ENCODE data around the gene OPCML.

OPCML gene

DNA sequence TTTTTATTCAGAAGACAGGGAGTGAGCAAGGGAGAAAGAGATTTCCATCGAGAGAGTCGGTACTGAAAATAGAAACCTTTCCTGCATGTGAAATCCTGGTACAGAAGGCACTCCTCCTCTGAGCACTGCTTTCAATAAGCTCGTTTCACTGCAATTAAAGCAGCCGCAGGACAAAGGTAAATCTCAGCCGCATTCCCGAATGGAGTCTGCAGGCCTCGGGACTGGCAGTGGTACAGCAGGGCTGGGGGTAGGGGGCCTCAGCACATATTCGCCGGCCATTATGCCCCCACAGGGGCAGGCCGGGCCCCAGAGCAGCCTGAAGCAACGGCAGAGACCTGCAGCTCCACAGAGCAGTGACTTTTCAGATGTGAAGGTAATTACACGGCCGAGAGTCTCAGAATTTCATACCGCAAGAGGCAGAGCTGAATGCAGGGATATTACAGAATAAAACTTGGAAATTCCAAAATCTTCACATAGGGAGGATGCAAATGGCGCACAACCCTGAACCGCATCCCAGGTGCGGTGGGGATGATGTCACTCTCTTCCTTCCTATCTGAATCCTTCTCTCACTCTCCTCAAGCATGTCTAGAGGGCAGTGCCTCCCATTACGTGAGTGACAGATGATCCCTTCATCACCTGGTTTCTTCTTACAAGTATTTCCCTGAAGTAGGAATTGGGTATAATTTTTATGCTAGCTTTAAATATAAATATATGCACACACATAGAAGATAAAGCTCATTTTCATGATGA lies 622.1 kb downstream of the OPCML start:
- DNase-seq = no peak

- no peak for DNase-seq
These were observed 623.2 kb downstream of the OPCML start for GRCh38 chr11:132909021-132909606.

DNA sequence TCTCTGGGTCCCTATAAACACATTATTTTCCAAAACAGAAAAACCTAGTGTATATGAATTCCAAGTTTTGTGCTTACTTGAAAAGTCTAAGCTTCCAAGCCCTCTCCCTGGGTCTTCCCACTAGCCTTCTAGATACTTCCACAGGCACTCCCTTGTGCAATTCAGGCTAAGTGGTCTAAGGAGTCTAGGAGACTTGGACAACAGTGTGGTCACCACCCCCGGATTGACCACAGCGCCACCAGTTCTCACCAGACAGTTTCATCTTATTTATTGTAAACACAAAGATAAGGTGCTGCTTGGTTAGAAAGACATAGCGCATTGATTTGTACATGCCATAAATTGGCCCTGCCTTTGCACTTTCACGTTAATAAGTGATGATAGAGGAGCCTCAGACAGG lies 623.9 kb downstream of the OPCML start:
- no peak for DNase-seq

DNA sequence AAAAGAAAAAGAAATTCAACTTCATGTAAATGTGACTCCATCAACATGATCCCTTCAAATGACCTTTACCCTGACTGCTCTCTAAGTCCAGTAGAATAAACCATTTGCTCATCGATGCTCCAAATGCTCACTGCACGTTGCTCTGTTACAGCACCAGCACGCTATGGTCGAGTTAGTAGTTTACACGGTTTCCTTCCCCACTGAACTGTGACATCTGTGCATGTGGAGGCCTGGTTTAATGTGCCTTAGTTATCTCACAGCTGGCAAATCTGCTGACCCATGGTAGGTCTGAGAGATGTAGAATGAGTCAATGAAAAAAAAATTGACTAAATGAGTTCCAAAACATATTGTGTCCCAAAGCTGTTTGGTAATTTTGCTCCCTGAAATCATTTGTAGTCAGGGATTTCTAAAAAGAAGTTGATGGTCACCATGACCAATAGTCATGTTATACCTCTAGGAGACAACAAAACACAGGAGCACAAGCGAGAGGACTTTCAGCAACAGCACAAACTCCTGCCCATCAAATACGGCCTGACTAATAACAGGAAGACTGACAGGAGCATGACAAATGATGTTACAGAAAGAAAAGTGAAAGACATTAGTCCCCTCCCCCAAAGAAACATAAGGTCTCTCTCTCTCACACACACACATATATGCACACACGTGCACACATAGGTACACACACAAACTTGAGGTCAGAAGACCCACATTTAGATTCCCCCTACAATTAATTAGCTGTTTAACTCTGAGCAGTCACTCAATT lies 624.5 kb downstream of the OPCML start:
- DNase-seq = no peak

GRCh38 chr11:132904607-132905006 lies 627.7 kb downstream of the OPCML start:
- DNase-seq = no peak

DNA sequence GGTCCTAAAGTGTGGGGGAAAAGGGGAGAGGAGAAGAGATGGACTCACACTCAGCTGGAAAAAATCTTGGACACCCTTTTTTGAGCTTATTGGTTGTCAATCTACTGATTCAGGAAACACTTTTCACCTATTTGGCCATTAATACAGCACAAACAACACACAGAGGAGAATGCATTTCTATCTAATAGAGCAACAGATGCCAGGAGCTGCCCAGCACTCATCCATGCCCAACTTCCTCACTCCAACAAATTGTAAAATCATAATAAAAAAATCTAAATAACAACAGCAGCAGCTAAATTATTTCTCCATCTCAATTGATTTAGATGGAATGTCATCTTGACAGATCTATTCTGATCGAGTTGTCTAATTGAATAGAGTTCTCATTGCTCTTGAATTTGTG lies 628.2 kb downstream of the OPCML start:
- no peak for DNase-seq

DNA sequence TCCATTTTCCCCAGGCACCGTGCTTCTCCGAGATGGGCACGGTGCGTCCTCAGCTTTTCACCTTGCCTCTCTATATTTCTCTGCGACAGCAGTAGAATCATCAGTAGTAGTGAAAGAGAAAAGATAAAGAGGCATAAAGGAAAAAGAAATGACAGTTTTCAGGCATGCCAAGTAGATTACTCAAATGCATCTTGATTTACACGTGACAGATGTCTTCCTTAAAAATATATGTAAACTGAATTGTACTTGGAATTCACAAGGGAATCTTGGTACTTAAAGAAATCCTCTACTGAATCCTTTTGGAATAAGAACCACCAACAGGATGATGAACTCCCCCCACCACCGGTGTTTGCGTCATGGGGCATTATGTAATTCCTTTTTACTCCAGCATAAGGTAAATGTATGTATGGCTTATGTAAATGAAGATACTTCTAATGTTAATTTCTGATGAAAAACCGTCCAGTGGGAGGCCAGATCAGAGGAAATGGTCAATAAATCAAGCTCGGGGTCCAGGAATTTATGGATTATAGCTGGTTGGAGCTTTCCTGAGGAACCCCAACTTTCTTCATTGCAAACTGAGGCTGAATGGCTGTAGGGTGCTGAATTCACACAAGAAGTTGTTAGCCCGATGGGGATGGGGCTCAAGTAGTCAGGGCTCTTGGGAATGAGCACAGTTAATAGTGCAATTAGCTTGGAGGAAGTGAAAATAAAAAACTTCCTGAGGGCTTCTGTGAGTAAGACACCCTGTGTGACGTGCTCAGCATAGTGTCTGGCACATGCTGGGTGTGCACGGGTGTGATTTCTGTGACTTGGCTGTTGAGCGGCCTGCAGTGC lies 630.4 kb downstream of the OPCML start:
- no peak for DNase-seq

DNA sequence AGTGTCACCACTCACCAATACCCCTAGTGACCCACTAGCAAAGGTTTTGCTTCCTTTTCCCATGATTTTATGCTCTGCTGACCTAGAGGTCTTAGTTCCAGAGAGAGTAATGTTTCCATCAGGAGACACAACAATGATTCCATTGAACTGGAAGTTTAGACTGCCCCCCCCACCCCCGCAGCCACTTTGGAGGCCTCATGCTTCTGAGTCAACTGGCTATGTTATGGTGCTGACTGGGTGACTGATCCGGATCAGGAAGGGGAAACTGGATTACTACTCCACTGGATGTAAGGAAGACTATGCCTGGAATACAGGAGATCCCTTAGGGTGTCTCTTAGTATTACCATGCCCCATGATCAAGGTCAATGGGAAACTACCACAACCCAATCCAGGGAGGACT lies 633.6 kb downstream of the OPCML start:
- no peak for DNase-seq

DNA sequence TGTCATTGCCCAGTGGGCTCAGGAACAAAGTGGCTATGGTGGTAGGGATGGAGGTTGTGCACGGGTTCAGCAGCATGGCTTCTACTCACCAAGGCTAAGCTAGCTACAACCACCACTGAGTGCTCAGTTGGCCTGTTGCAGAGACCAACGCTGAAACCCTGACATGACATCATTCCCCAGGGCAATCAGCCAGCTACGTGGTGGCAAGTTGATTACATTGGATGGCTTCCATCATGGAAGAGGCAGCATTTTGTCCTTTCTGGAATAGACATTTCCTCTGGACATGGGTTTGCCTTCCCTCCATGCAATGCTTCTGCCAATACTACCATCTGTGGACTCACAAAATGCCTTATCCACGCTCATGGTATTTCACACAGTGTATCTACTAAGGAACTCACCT lies 634.3 kb downstream of the OPCML start:
- no peak for DNase-seq

- DNase-seq = no peak
These were observed 637.0 kb downstream of the OPCML start for GRCh38 chr11:132895340-132895739.

DNA sequence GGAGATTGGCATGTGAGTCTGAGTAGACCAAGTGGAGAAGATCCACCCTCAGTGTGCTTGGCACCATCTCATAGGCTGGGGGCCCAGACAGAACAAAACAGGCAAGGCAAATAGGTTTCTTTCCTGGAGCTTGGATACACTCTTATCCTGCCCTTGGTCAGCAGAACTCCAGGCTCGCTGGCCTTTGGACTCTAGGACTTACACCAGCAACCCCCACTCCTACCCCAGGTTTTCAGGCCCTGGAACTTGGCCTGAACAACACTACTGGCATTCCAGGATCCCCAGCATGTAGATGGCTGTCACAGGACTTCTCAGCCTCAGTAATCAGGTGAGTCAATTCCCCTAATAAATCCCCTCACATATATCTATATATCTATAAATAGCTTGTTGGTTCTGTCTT lies 637.7 kb downstream of the OPCML start:
- no peak for DNase-seq

DNA sequence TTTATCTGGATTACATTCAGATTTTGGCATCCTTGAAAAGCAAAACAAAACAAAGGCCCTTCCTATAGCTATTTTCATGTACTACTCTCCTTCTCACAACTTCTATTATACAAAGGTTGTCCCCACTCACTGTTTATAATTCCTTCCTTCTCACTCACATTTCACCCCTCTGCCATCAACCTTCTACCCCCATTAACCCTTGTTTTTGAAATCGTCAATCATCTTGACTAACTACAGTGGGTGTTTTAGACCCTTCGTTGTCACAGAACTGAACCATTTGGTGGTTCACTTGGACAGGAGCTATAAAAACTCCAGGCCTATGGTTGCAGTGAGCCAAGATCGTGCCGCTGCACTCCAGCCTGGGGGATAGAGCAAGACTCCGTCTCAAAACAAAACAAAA lies 639.4 kb downstream of the OPCML start:
- no peak for DNase-seq

DNA sequence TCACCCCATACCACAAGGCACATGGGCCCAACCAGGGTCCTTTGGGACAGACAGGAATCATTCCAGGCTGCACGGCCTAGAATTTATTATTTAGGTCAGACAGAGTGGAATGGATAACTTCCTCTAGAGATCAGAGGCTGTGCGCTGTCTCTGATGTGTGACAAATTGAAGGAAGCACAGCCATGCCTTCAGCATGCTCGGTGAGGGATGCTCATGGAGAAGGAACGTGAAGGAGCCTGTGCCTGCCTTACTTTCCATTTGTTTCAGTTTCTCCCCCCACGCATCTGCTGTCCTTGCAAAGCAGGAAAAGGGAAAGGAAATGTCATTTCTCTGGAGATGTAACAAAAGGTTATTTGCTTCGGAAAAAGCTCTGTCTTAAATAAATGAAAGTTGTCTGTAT lies 644.1 kb downstream of the OPCML start:
- DNase-seq = no peak

- no peak for DNase-seq
These were observed 646.0 kb downstream of the OPCML start for GRCh38 chr11:132886335-132886734.

DNA sequence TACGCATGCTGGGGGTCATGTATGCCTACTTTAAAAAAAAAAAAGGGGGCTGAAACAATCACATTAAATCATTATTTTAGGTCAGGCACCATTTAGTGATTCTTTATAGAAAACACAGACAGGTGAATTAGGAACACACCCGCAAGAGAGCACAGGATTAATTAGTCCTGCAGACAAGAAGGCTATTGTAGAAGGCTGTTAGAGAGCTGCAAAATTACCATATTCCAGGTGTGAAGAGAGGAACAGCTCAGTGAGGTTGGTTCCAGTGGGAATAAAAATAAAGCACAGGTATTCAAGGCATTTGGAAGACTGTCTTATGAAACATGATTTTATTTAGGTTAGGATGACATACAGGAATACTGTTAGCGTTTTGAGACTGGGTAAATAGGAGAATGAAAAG lies 649.1 kb downstream of the OPCML start:
- no peak for DNase-seq

DNA sequence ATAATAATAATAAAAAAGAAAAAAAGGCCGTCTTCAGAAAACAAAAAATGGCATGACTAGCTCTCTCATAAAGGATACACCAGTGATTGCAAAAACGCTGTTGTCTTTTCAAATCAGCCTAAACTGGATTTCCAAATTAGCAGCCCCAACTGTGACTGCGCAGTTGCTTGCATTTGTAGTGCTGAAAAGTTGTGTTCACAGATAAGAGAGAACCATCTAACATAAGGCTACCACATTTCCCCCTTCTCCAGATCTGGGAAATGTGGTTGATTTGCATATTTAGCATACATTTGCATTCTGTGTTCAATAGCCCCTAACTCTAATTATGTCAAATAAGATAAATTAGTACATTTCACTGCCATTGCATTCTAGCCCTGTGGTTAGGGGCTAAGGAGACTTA lies 650.7 kb downstream of the OPCML start:
- no peak for DNase-seq

GRCh38 chr11:132878111-132878510 lies 654.2 kb downstream of the OPCML start:
- DNase-seq = no peak

GRCh38 chr11:132876705-132877104 lies 655.6 kb downstream of the OPCML start:
- DNase-seq = no peak

- no peak for DNase-seq
These were observed 656.1 kb downstream of the OPCML start for GRCh38 chr11:132876239-132876638.

- no peak for DNase-seq
These were observed 657.7 kb downstream of the OPCML start for GRCh38 chr11:132874638-132875037.

- DNase-seq = no peak
These were observed 658.5 kb downstream of the OPCML start for GRCh38 chr11:132873841-132874240.

DNA sequence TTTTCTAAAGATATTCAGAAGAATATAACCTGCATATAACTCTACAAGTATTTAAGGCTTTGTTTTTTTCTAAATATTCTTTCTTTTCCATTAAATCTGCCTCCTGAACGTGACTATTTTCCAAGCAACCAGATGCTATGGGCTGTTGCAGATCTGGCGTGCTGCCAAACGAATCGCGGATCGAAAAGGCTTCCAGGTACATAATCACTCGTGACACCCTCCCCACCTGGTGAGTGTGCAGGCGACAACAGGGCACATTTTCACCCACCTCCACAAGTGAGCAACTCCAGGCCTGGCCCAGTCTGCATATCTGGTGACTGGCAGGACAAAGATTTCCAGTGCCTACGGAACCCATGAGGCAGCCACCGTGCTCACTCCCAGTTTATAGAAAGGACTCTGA lies 660.1 kb downstream of the OPCML start:
- no peak for DNase-seq

All from stimulated activated CD4-positive, alpha-beta T cell treated with anti-CD3 and anti-CD28 coated beads, Interleukin-4, amount 100 ng/mL, for 24 hours (primary cell).